Glutamatergic neuron (in vitro differentiated cells): ENCODE data around the gene COL28A1. TPM values are rescaled to one million over a fixed set of nuclear protein-coding genes. Genes with fewer than 3 reads are reported as not detected.

Experiments used
- DNase-seq: peaks from one replicate; pipeline ENCODE4 v3.0.0; 2022
- H3K27ac Mint-ChIP-seq: one replicate; pipeline ENCODE4 v1.8.0; 2020; ENCODE audit warnings: mild to moderate bottlenecking, mixed read lengths, inconsistent platforms; ENCODE audit not compliant: unreplicated experiment
- H3K27me3 Mint-ChIP-seq: one replicate; pipeline ENCODE4 v1.8.0; 2020; ENCODE audit warnings: mild to moderate bottlenecking, moderate library complexity, mixed read lengths, inconsistent platforms; ENCODE audit not compliant: unreplicated experiment
- H3K36me3 Mint-ChIP-seq: one replicate; pipeline ENCODE4 v1.8.0; 2020; ENCODE audit warnings: mild to moderate bottlenecking, mixed read lengths, inconsistent platforms; ENCODE audit not compliant: unreplicated experiment
- H3K4me1 Mint-ChIP-seq: one replicate; pipeline ENCODE4 v1.8.0; 2020; ENCODE audit warnings: mild to moderate bottlenecking, low read depth, mixed read lengths, inconsistent platforms; ENCODE audit not compliant: unreplicated experiment
- H3K4me3 Mint-ChIP-seq: one replicate; pipeline ENCODE4 v1.8.0; 2020; ENCODE audit warnings: mild to moderate bottlenecking, mixed read lengths, inconsistent platforms; ENCODE audit not compliant: unreplicated experiment
- H3K9me3 Mint-ChIP-seq: one replicate; pipeline ENCODE4 v1.8.0; 2020; ENCODE audit warnings: mild to moderate bottlenecking, moderate library complexity, mixed read lengths, inconsistent platforms; ENCODE audit not compliant: unreplicated experiment
- CTCF ChIP-seq: fragments of 200-600 bp; sonication (generic); IDR thresholded peaks from one replicate; pipeline ENCODE4 v1.5.0; 2021; ENCODE audit not compliant: partially characterized antibody, unreplicated experiment
- total RNA-seq: library from RNA; stranded (reverse); fragmentation: NEBNext Ultra II Directional; extraction: Animal tissue kit (Norgen Biotek cat#: 25700); gene quantifications from one replicate; pipeline ENCODE4 v1.2.1, GENCODE V29; 2021; ENCODE audit not compliant: unreplicated experiment

The COL28A1 gene
- total RNA-seq, 1 donor from 2014 or later, result 0.39 TPM

DNA sequence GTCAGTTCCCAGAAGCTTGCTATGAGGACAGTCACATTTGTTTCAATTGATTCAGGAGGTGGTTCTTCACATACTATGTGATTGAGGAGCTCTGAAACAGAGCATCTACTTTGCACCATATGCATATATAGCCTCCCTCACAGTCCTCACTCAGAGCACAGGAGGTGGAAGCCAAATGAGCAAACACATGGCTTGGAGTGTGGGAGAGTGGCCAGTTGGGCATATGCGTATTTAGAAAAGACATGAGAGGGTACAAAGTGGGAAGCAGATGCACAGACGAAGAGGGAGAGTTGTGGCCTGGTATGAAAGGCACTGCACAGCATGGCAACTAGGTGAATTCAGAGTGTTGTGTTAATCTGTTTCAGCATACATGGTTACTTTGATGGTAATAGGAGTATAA, 165.6 kb downstream of the COL28A1 start:
- TF ChIP-seq CTCF, result no peak
- no peak overlapping the region for H3K4me3 Mint-ChIP-seq
- no peaks in the 10 kb centered on the region for H3K36me3 Mint-ChIP-seq
- no peaks in the 10 kb centered on the region for H3K27me3 Mint-ChIP-seq
- peaks cover 3% of the 10 kb centered on the region for H3K4me1 Mint-ChIP-seq
- no peak overlapping the region for H3K27ac Mint-ChIP-seq
- no peaks in the 10 kb centered on the region for H3K9me3 Mint-ChIP-seq
- no peak for DNase-seq

DNA sequence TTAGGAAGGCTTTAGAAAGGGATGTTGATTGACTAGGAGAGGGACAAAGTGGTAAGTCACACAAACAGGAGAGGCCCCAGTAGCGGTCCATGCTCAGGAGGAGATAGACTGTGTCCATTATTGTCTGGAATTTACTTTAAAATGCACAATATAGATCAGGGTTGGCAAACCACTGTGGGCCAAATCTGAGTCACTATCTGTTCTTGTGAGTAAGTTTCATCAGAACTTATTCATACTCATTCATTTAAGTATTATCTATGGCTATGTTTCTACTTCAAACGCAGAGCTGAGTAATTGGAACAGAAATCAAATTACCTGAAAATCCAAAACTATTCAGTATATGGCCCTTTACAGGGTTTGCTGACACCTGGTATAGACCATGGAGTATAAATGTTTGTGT, 166.5 kb downstream of the COL28A1 start:
- H3K27me3 Mint-ChIP-seq, result no peaks in the 10 kb centered on the region
- H3K4me1 Mint-ChIP-seq, result peaks cover 3% of the 10 kb centered on the region
- H3K27ac Mint-ChIP-seq, result no peak overlapping the region
- H3K36me3 Mint-ChIP-seq, result no peaks in the 10 kb centered on the region
- TF ChIP-seq CTCF, result no peak
- no peak for DNase-seq
- no peak overlapping the region for H3K4me3 Mint-ChIP-seq
- H3K9me3 Mint-ChIP-seq, result no peaks in the 10 kb centered on the region

GRCh38 chr7:7354674-7355073, 181.0 kb downstream of the COL28A1 start:
- Mint-ChIP-seq H3K4me1 (no peaks in the 10 kb centered on the region), H3K4me3 (no peak overlapping the region), H3K36me3 (no peaks in the 10 kb centered on the region), H3K27ac (no peak overlapping the region), H3K9me3 (no peaks in the 10 kb centered on the region), H3K27me3 (no peaks in the 10 kb centered on the region)
- no peak for TF ChIP-seq CTCF
- no peak for DNase-seq

- Mint-ChIP-seq H3K36me3 (no peaks in the 10 kb centered on the region), H3K27ac (no peak overlapping the region), H3K4me3 (no peak overlapping the region), H3K4me1 (no peaks in the 10 kb centered on the region), H3K9me3 (no peaks in the 10 kb centered on the region), H3K27me3 (peaks cover 2% of the 10 kb centered on the region)
- no peak for TF ChIP-seq CTCF
- no peak for DNase-seq
These were observed 182.8 kb downstream of the COL28A1 start for GRCh38 chr7:7352845-7353244.

- Mint-ChIP-seq H3K4me1 (no peaks in the 10 kb centered on the region), H3K27ac (no peak overlapping the region), H3K36me3 (no peaks in the 10 kb centered on the region), H3K27me3 (peaks cover 2% of the 10 kb centered on the region), H3K9me3 (no peaks in the 10 kb centered on the region), H3K4me3 (no peak overlapping the region)
- no peak for TF ChIP-seq CTCF
- no peak for DNase-seq
These were observed 183.8 kb downstream of the COL28A1 start for GRCh38 chr7:7351832-7352231.
